ENCODE data around the gene LPP. TPM values are rescaled to one million over a fixed set of nuclear protein-coding genes. Genes with fewer than 3 reads are reported as not detected.

Gene LPP
- total and polyA plus RNA-seq, 2 of the 4 experiments (the other 2 are of a cell fraction) = 16.0 to 130 TPM

- TF ChIP-seq MAZ (IDR thresholded peaks at IDR 0.05; ENCODE audit: borderline replicate concordance, low read depth, low read length) (no peak), MAFK (IDR thresholded peaks at IDR 0.05; ENCODE audit: low read depth, low read length) (no peak), CTCF (conservative IDR thresholded peaks at IDR 0.05; ENCODE audit: low read depth, low read length) (no peak), CEBPB (IDR thresholded peaks at IDR 0.05; ENCODE audit: low read depth, low read length) (no peak), FOS (IDR thresholded peaks at IDR 0.05; ENCODE audit: low read depth, low read length) (no peak), BHLHE40 (IDR thresholded peaks at IDR 0.05; ENCODE audit: low read depth, low read length) (no peak), NFE2L2 (IDR thresholded peaks at IDR 0.05; ENCODE audit: low read depth, low read length) (no peak), ELK1 (IDR thresholded peaks at IDR 0.05; ENCODE audit: borderline replicate concordance, low read depth, low read length) (no peak), POLR2A (IDR thresholded peaks at IDR 0.05; ENCODE audit: low read depth, low read length) (no peak), CHD1 (IDR thresholded peaks at IDR 0.05; ENCODE audit: low read depth, low read length) (no peak), MXI1 (IDR thresholded peaks at IDR 0.05; ENCODE audit: borderline replicate concordance, low read depth, low read length) (no peak)
- no peaks in the 10 kb centered on the region for H3K9me3 ChIP-seq (ENCODE audit: control insufficient read depth, insufficient read depth, low read length)
- intact Hi-C loops (cut with micrococcal nuclease) (no loop called here), dilution Hi-C loops (cut with HindIII; ENCODE audit: low sequenced_read_pairs, unreplicated experiment) (no loop called here), in situ Hi-C loops (cut with MboI; ENCODE audit: low sequenced_read_pairs) (no loop called here)
- peaks cover 10% of the 10 kb centered on the region for H3K9me1 ChIP-seq (ENCODE audit: insufficient read depth, low read length)
- peaks cover 9% of the 10 kb centered on the region for H3K36me3 ChIP-seq (ENCODE audit: control insufficient read depth, insufficient read depth, low read length)
- BruUV-seq (replicated peaks) = no TSS peak
- H2AK9ac ChIP-seq (replicated peaks; ENCODE audit: low read depth, low read length, poor library complexity) = no peak overlapping the region
- H3K18ac ChIP-seq (ENCODE audit: low read depth, low read length) = no peak overlapping the region
- 0 out of 2 replicates have a peak overlapping the region, but pooled peaks have one; percentile 76 for H3K23ac ChIP-seq (ENCODE audit: low read depth, low read length)
- ChIA-PET CTCF (no interaction called here), POLR2A (ENCODE audit: unreplicated experiment) (no interaction called here)
- H3K4me2 ChIP-seq (ENCODE audit: low read depth, low read length) = no peak overlapping the region
- peaks cover 18% of the 10 kb centered on the region for H3K4me1 ChIP-seq (ENCODE audit: control insufficient read depth, insufficient read depth, low read length)
- H3K4me3 ChIP-seq (ENCODE audit: insufficient read depth, low read depth, low read length) = no peak overlapping the region
- peak overlapping the region; percentile 80 for H3K4ac ChIP-seq (ENCODE audit: low read depth, low read length)
- no peak overlapping the region for H2AK5ac ChIP-seq (ENCODE audit: low read depth, low read length)
- H3K14ac ChIP-seq (replicated peaks; ENCODE audit: low read depth, low read length) = peak overlapping the region; percentile 60
- H3K27me3 ChIP-seq (ENCODE audit: control insufficient read depth, insufficient read depth, low read length) = no peaks in the 10 kb centered on the region
- H2AFZ ChIP-seq (replicated peaks; ENCODE audit: low read length, poor library complexity) = no peak overlapping the region
- H4K8ac ChIP-seq (ENCODE audit: low read depth in 2 of 2, low read length in 2 of 2) = peak overlapping the region in 1 of 2 experiments; percentile 73; a peak in 1 of 4 replicates
- peak overlapping the region; percentile 66 for H2BK5ac ChIP-seq (ENCODE audit: low read depth, low read length, poor library complexity, severe bottlenecking)
- DNase-seq = peak; percentile 59
- peak overlapping the region; percentile 74; the same call in 1 of the 2 replicates for H2BK20ac ChIP-seq (ENCODE audit: low read depth, low read length)
- peak overlapping the region; percentile 70; the same call in 1 of the 2 replicates for H2BK120ac ChIP-seq (ENCODE audit: low read depth, low read length)
- H4K5ac ChIP-seq (ENCODE audit: low read depth, low read length) = no peak overlapping the region
- H3K9ac ChIP-seq (ENCODE audit: low read depth, low read length) = no peak overlapping the region
- peak; percentile 21; the same call in 1 of the 2 replicates for ATAC-seq (ENCODE audit: low read depth)
- H3K27ac ChIP-seq (ENCODE audit: insufficient read depth, low read length) = no peak overlapping the region
- 100% methylated on average over 2 of the region's 5 CpGs; no CpG with 5 or more reads in 1 of the 2 experiments for WGBS, 2 experiments (ENCODE audit: extremely low coverage in 2 of 2, insufficient read length in 1 of 2)
- no peak overlapping the region for H3K56ac ChIP-seq (ENCODE audit: extremely low read depth, insufficient read depth, low read length)
- peaks cover 26% of the 10 kb centered on the region; the same call in 1 of the 2 replicates for H4K20me1 ChIP-seq (ENCODE audit: insufficient read depth, low read length)
- peaks cover 20 to 71% of the 10 kb centered on the region in 2 experiments for H3K79me1 ChIP-seq (ENCODE audit: low read depth in 1 of 2, low read length in 2 of 2)
- H4K91ac ChIP-seq (ENCODE audit: insufficient read depth, low read depth, low read length) = no peak overlapping the region
- peak overlapping the region; percentile 42; the same call in 1 of the 3 replicates for H2BK15ac ChIP-seq (ENCODE audit: low read depth, low read length)
These were observed 332.2 kb downstream of the LPP start for GRCh38 chr3:188486126-188486525.
